ENCODE results near the gene ARHGEF2. TPM values are rescaled to one million over a fixed set of nuclear protein-coding genes. Genes with fewer than 3 reads are reported as not detected.

ARHGEF2 gene
- polyA plus RNA-seq, 3 donors: 15.4 to 271 (median 18.6) TPM

DNA sequence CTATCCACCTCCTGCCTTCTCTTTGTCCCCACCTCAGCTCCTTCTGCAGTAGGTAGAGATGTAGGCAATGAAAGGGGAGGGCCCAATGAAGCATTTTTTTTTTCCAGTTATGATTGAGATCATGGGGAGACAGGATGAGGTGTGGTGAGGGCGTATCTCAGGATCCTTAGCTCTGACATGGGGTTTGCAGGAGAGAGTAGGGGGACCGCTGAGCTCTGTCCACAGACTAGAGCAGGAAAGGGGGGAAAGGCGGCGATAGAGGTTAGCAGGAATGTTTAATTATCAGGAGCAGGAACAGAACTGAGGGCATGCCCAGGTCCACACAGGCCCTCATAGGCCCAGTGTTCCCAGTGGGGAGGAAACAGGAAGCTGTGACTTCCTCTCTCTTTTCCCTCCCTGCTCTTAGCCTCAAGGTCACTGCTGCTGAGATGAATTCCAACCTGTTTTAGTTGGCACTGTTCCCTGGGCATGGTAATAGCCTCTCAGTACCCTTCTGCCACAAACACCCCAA is 37.8 kb downstream of the ARHGEF2 start:
- H3K9me3 Mint-ChIP-seq: peaks cover 0 to 3% (median 0%) of the 10 kb centered on the region in 7 donors
- Histone ChIP-seq H3K4me1 (ENCODE audit: control insufficient read depth in 1 of 2, insufficient read depth in 2 of 2, low read length in 2 of 2) (peaks cover 64 to 66% of the 10 kb centered on the region in 2 donors), H3K36me3 (replicated peaks in 1 of 2; ENCODE audit: control insufficient read depth in 1 of 2, insufficient read depth in 2 of 2, low read length in 2 of 2) (no peaks in the 10 kb centered on the region), H3K79me2 (ENCODE audit: insufficient read depth, low read length) (peaks cover 9% of the 10 kb centered on the region), H3K9ac (ENCODE audit: insufficient read depth, low read length, poor library complexity, severe bottlenecking) (no peak overlapping the region), H3K9me3 (replicated peaks in 1 of 2; ENCODE audit: control insufficient read depth in 1 of 2, insufficient read depth in 1 of 2, low read length in 2 of 2) (no peaks in the 10 kb centered on the region), H3K4me2 (replicated peaks; ENCODE audit: extremely low read depth, low read length, poor library complexity, severe bottlenecking) (peak overlapping the region; percentile 59), H3K27ac (ENCODE audit: low read depth in 1 of 2, low read length in 2 of 2) (peak overlapping the region; percentile 54 to 66), H2AFZ (ENCODE audit: insufficient read depth, low read depth, low read length, poor library complexity, severe bottlenecking) (no peak overlapping the region), H4K20me1 (ENCODE audit: insufficient read depth, low read length) (peaks cover 6% of the 10 kb centered on the region), H3K4me3 (replicated peaks in 1 of 3; ENCODE audit: low read depth in 2 of 3, low read length in 3 of 3) (peak overlapping the region in 1 of 3 experiments; percentile 45), H3K27me3 (ENCODE audit: control insufficient read depth in 2 of 2, insufficient read depth in 2 of 2, low read length in 2 of 2) (no peaks in the 10 kb centered on the region)
- H3K4me3 Mint-ChIP-seq: peak overlapping the region; percentile 37 to 64
- 63% methylated on average over 1 of the region's 4 CpGs for WGBS (ENCODE audit: insufficient coverage)
- intact Hi-C loops (cut with micrococcal nuclease): no loop called here
- peaks cover 13 to 21% of the 10 kb centered on the region in 2 donors for H3K36me3 Mint-ChIP-seq
- peak in 2 of 3 donors; percentile 61 to 69 for DNase-seq
- H3K4me1 Mint-ChIP-seq: peaks cover 65% of the 10 kb centered on the region
- no peak for TF ChIP-seq CTCF (IDR thresholded peaks at IDR 0.05)
- peaks cover 0 to 2% (median 0%) of the 10 kb centered on the region in 3 donors for H3K27me3 Mint-ChIP-seq (ENCODE audit: low read depth in 3 of 3)
- H3K27ac Mint-ChIP-seq: peak overlapping the region; percentile 72 to 91 (median 83)

DNA sequence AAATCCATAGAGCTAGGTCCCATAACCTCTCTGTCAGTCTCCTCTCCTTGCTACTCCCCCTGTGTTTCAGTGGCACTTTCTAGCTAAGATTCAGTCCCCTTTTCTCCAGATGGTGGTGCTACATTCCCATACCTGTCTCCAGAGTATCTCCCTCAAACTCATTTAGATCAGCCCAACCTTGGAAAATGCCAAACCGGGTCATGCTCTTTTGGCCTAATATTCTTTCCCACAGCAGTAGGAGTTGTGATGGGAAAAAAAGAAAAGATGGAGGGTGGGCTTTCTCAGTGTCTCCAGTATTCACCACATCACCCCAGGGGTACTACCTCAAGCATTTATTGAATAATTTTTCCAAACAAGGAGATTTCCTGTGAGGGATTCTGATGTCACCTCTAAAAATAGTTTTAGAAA is 40.1 kb downstream of the ARHGEF2 start:
- TF ChIP-seq CTCF (IDR thresholded peaks at IDR 0.05): peak; percentile 67
- Histone ChIP-seq H2AFZ (ENCODE audit: insufficient read depth, low read depth, low read length, poor library complexity, severe bottlenecking) (no peak overlapping the region), H3K27ac (ENCODE audit: low read depth in 1 of 2, low read length in 2 of 2) (no peak overlapping the region), H3K36me3 (replicated peaks in 1 of 2; ENCODE audit: control insufficient read depth in 1 of 2, insufficient read depth in 2 of 2, low read length in 2 of 2) (no peaks in the 10 kb centered on the region), H3K27me3 (ENCODE audit: control insufficient read depth in 2 of 2, insufficient read depth in 2 of 2, low read length in 2 of 2) (no peaks in the 10 kb centered on the region), H3K4me1 (ENCODE audit: control insufficient read depth in 1 of 2, insufficient read depth in 2 of 2, low read length in 2 of 2) (peaks cover 52 to 59% of the 10 kb centered on the region in 2 donors), H3K79me2 (ENCODE audit: insufficient read depth, low read length) (peaks cover 10% of the 10 kb centered on the region), H3K4me3 (replicated peaks in 1 of 3; ENCODE audit: low read depth in 2 of 3, low read length in 3 of 3) (no peak overlapping the region), H4K20me1 (ENCODE audit: insufficient read depth, low read length) (peaks cover 3% of the 10 kb centered on the region), H3K9me3 (replicated peaks in 1 of 2; ENCODE audit: control insufficient read depth in 1 of 2, insufficient read depth in 1 of 2, low read length in 2 of 2) (no peaks in the 10 kb centered on the region), H3K9ac (ENCODE audit: insufficient read depth, low read length, poor library complexity, severe bottlenecking) (no peak overlapping the region), H3K4me2 (replicated peaks; ENCODE audit: extremely low read depth, low read length, poor library complexity, severe bottlenecking) (no peak overlapping the region)
- H3K27ac Mint-ChIP-seq: no peak overlapping the region
- H3K27me3 Mint-ChIP-seq (ENCODE audit: low read depth in 3 of 3): peaks cover 0 to 2% (median 0%) of the 10 kb centered on the region in 3 donors
- intact Hi-C loops (cut with micrococcal nuclease): loop anchor here in 1 of 2 donors (2.0 kb wide), 1 partner anchor 51 kb away; no protein-coding TSS in a partner anchor
- H3K9me3 Mint-ChIP-seq: peaks cover 0 to 2% (median 0%) of the 10 kb centered on the region in 7 donors
- no CpG with 5 or more reads among the region's 1 CpG for WGBS (ENCODE audit: insufficient coverage)
- peaks cover 45% of the 10 kb centered on the region for H3K4me1 Mint-ChIP-seq
- peak; percentile 51 to 66 (median 60) for DNase-seq
- H3K4me3 Mint-ChIP-seq: no peak overlapping the region
- H3K36me3 Mint-ChIP-seq: peaks cover 5 to 6% of the 10 kb centered on the region in 2 donors
